Measurements from ENCODE around the gene PSMD12.

GRCh38 chr17:67290244-67290643, 76.1 kb downstream of the PSMD12 start:
- TF ChIP-seq, protein P1, sequence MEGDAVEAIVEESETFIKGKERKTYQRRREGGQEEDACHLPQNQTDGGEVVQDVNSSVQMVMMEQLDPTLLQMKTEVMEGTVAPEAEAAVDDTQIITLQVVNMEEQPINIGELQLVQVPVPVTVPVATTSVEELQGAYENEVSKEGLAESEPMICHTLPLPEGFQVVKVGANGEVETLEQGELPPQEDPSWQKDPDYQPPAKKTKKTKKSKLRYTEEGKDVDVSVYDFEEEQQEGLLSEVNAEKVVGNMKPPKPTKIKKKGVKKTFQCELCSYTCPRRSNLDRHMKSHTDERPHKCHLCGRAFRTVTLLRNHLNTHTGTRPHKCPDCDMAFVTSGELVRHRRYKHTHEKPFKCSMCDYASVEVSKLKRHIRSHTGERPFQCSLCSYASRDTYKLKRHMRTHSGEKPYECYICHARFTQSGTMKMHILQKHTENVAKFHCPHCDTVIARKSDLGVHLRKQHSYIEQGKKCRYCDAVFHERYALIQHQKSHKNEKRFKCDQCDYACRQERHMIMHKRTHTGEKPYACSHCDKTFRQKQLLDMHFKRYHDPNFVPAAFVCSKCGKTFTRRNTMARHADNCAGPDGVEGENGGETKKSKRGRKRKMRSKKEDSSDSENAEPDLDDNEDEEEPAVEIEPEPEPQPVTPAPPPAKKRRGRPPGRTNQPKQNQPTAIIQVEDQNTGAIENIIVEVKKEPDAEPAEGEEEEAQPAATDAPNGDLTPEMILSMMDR (IDR thresholded peaks at IDR 0.05; ENCODE audit: insufficient read depth, low read length, poor library complexity, severe bottlenecking) = no peak
- TF ChIP-seq EZH2phosphoT487 (conservative IDR thresholded peaks at IDR 0.05; ENCODE audit: low read length) = no peak
